Activated CD4-positive, alpha-beta T cell treated with anti-CD3 and anti-CD28 coated beads, Interleukin-2, Interleukin-6, amounts not matched to agents 100 ng/mL and 50 ng/mL, durations not matched to agents 16 hours and 8 hours (primary cell): Measurements from ENCODE around the gene HEMK1.
A peak's percentile ranks its signal among the peaks of the same experiment; 100 is the strongest.

ENCODE experiments used
- DNase-seq: peaks from one replicate; pipeline ENCODE4 v3.0.0-alpha.2; 2020

HEMK1 gene

GRCh38 chr3:50545781-50546180 lies 23.5 kb upstream of the HEMK1 start:
- DNase-seq: no peak

GRCh38 chr3:50549226-50549625 lies 20.1 kb upstream of the HEMK1 start:
- no peak for DNase-seq

DNA sequence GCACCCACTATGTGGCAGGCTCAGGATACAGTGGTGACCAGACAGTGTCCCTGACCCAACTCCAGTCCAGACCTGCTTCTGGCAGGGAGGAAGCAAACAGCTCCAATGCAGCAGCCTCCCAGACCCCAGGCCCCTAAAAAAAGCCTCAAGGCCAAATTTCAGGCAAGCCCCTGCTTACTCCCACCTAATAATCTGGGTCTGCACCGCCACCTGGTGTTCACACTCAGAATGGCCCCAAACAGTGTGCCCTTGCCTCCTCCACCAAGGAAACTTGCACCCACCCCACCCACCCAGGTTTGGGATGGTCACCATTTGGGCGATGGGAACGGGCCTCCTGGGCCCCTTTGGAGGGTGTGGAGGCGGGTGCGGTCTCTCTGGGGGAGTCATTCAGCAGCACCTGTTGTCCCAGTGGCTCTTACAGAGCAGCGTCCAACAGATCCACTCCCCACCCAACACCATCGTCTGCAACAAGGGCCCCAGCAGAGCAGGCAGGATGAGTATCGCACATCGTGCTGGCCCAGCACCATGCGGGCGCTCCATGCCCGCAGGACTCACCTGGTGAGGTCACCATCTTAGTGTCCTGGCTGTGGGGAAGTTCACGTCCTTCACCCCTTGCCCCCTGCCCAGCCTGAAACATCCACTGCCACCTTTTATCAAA lies 19.1 kb upstream of the HEMK1 start:
- DNase-seq: peak; percentile 68

- no peak for DNase-seq
Observed at GRCh38 chr3:50551054-50551659, 18.2 kb upstream of the HEMK1 start.

GRCh38 chr3:50551681-50552435 lies 17.5 kb upstream of the HEMK1 start:
- DNase-seq: peak; percentile 3

- no peak for DNase-seq
Observed at GRCh38 chr3:50552598-50552997, 16.7 kb upstream of the HEMK1 start.

DNA sequence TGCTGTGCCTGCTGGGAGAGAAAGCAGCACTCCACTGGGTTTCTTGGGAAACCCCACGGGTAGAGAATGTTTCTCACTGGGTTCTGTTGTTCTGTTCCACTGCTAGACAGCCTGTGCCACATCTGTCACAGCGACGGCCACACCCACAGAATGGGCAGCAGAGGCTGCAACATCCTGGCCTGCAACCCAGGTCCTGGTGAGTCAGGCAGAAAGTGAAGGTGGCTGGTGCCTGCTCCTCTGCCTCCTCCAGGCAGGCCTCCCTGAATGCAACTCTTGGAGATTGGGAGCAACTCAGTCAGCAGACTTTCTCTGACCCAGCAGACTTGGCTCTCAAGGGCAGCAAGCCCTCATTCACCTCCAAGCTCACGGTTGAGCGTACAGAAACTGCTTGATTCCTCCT lies 14.8 kb upstream of the HEMK1 start:
- peak; percentile 33 for DNase-seq

- no peak for DNase-seq
Observed at GRCh38 chr3:50557106-50557505, 12.2 kb upstream of the HEMK1 start.

DNA sequence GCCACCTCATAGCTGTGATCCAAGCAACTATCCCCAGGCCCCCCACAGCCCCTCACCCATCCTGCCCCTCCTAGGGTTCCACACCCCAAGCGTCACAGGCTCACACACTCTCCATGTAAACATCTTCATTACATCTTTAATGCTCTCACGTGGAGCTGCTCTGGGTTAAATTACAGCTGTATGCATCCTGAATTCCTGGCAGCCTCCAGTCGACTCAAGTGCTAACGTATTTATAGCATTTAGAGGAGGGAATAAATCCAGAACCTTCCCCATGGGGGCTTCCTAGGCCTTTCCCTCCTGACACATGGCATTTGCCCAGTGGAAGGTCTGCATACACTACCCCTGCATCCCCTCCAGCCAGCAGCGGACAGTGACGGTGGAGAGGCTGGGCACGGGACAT lies 11.4 kb upstream of the HEMK1 start:
- DNase-seq: no peak

GRCh38 chr3:50559702-50560101 lies 9.6 kb upstream of the HEMK1 start:
- no peak for DNase-seq

DNA sequence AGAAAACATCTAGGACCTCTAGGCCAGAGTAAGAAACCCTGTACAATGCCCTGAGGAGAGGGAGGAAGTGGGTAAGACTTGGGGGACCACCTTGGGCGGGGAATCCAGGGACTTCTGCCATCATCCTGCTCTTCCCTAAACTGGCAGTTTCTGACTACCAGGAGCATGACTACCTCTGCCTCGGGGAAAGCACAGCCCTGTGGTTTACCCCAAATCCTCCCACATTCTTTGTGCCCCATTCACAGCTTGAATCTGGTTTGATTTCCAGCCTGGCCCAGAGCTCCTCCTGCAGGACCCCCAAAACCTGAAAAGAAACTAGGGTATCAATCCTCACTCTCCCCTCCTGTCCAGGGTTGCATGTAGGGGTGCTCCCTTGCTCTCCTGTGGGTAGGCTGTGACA lies 6.5 kb upstream of the HEMK1 start:
- DNase-seq: no peak

- DNase-seq: no peak
Observed at GRCh38 chr3:50563867-50564266, 5.5 kb upstream of the HEMK1 start.

GRCh38 chr3:50564321-50564720 lies 5.0 kb upstream of the HEMK1 start:
- DNase-seq: no peak

- DNase-seq: no peak
Observed at GRCh38 chr3:50567011-50567385, 2.3 kb upstream of the HEMK1 start.

- peak; percentile 98 for DNase-seq
Observed at GRCh38 chr3:50567386-50568167, 1.7 kb upstream of the HEMK1 start, which contains the start of gene C3orf18. C3orf18 (minus strand) TSS chr3:50567747; CDS start chr3:50565699, 2,048 bp downstream.

DNA sequence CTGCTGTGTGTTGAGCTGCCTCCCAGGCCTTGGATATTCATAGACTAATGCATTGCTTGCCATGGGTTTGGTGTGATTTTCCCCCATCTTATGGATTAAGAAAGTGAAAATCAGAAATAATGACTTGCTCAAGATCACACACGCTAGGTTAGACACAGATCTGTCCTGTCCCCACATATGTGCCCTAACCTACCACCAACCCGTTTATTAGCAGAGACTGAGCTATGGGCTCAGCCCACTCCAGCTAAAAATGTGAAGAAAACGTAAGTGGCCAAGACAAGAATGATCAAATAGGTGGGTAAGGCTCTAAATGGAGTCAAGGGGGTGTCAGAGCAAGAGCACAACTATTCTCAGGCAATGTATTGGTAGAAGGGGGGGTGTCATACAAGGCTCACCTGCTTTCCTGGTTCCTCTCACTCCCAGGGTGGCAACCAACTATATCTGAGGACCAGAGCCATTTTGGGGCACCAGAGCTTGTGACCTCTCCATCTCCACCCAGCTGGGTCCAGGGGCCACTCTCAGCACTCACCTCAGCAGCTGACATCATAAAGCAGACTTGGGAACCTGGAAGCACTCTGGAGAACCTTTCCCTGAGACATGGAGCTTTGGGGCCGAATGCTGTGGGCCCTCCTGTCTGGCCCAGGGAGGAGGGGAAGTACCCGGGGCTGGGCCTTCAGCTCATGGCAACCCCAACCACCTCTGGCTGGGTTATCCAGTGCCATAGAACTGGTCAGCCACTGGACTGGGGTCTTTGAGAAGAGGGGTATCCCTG lies 1.4 kb downstream of the HEMK1 start:
- DNase-seq: no peak

GRCh38 chr3:50571486-50571885 lies 2.2 kb downstream of the HEMK1 start:
- no peak for DNase-seq

GRCh38 chr3:50572158-50572557 lies 2.8 kb downstream of the HEMK1 start:
- peak; percentile 93 for DNase-seq

- DNase-seq: peak; percentile 75
Observed at GRCh38 chr3:50572801-50573371, 3.6 kb downstream of the HEMK1 start.

DNA sequence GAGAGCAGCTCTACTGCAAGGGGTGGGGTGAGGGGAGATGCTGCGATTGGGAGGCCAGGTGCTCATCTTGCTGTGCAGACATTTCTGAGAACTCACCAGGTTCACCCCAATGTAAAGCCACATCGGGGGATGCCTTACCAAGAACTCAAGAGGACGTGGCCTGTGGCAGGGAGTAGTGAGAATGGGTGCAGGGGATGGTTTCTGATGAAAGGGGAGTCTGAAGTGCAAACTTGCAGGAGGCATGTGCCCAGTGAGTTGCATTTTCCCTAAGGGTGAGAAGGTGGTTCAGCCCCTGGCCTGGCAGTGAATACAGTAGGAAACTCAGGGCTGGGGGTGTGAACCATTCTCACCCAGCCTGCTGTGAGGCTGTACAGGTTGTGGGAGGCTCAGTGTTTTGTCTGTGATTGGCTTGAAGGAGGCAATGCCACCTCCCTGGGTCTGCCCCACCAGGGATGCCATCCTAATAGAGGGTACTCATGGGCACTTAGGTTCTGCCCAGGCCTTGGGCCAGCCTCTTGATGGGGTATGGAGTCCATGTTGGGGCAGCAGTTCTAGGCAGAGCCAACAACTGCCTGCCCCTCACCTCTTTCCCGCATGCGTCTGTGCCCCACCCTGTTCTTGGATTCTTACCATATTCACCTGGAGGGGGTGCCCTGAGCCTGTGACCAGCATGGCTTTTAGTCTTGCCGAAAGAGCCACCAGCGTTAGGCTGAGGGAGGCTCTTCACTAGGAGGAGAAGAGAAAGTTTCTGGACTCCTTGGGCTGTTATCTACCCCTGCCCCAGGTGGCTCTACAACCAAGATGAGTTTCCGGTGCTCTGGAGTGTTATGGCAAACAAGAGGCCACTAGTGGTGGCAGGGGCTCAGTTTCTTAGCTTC lies 4.5 kb downstream of the HEMK1 start:
- peak; percentile 93 for DNase-seq

DNA sequence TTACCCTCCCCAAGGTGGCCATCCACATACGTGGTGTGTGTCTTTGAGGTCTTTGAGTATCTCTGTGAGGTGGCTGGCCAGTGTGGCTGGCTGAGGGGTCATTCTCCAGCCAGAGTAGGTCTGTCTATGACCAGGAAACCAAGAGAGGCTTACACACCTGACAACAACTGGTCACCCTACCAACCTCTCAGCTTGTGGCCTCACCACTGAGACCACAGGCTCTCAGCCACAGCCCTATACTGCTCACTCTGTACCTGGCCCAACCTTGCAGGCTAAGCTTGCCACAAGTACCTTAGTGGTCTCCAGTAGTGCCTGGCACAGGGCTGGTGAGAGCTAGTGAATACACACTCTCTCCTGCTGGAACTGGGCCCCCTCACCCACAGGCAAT lies 5.1 kb downstream of the HEMK1 start:
- peak; percentile 52 for DNase-seq
